ENCODE results near the gene KLHDC7A. TPM values are rescaled to one million over a fixed set of nuclear protein-coding genes. Genes with fewer than 3 reads are reported as not detected.

Gene KLHDC7A
- total RNA-seq (under 1 TPM in 1 of 4 donors, not detected in 3; 0.08 TPM), polyA plus RNA-seq (0.02 TPM)
- long read RNA-seq, donor 1, result 0 reads
- long read RNA-seq, donor 2, result 0 reads
- long read RNA-seq, donor 3, result 0 reads
- long read RNA-seq, donor 4, result 0 reads

DNA sequence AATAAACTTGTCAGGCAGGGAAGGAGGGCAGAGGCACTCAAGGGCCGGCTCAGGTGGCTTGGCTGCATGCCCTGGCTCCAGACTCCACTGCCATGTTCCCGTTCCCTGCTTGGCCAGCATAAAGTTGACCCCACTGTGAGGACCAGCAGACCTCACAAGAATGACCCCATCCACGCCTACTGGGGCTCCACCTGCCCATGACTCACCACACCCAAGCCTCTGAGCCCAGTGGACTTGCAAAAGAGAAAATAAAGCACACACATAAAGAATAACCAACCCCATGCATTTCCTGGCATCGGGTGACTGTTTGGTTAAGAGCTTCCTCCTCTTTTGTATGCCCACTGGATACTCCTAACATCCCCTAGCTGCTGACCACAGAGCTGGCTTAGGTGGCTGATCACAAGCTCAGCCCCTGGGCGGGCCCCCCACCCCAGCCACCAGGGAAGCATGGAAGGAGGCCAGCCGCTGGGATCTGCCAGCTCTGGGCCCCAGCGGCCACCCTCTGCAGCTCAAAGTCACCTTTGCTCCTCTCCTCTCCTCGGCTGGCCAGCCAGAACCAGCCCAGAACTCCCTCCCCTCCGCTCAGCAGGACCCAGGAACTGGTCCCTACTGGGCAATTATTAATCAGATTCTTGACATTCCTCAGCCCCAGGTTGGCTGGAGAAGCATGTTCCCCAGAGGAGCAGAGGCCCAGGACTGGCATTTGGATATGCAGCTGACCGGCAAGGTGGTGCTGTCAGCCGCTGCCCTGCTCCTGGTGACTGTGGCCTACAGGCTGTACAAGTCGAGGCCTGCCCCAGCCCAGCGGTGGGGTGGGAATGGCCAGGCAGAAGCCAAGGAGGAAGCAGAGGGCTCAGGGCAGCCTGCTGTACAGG lies at the start of gene KLHDC7A:
Gene KLHDC7A, plus strand, starts transcription at position 616 of the 875 bp plus-strand sequence. Its CDS starts 52 bp downstream, at position 668.
- H3K27me3 ChIP-seq (ENCODE audit: control insufficient read depth, insufficient read depth), result no peaks in the 10 kb centered on the region

DNA sequence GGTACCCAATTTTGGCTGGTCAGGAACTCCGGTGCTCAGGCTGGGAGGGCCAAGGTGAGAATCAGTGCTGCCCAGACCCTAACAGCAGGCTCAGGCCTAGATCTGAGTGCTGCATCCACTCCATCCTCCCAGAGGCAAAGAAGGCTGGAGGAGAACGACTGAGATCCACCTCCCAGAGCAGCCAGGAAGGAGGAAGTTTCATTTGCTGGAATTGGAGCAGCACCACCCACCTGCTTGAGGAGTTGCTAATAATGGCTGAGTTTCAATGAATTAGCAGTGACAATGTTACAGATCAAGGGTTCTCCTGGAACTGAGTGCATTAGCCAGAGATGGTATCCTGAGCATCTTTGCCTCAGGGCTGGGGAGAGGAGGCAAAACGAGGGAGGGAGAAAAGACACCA lies 46.7 kb upstream of the KLHDC7A start:
- DNase-seq (no peak), ATAC-seq (no peak)
- Histone ChIP-seq H3K27ac (ENCODE audit: low read length) (no peak overlapping the region), H3K9me3 (ENCODE audit: control insufficient read depth, low read length) (peaks cover 2% of the 10 kb centered on the region), H3K27me3 (ENCODE audit: control insufficient read depth, insufficient read depth) (no peaks in the 10 kb centered on the region), H3K4me1 (ENCODE audit: control insufficient read depth, insufficient read depth, low read length) (no peaks in the 10 kb centered on the region), H3K4me3 (ENCODE audit: low read length) (no peak overlapping the region)
- intact Hi-C loops (cut with DNase I), result no loop called here
- 60% methylated on average over 3 of the region's 3 CpGs for WGBS

More for the DNA sequence above, at the start of gene KLHDC7A:
- intact Hi-C loops (cut with DNase I), result no loop called here
- Histone ChIP-seq H3K4me3 (ENCODE audit: low read length) (no peak within 1 kb of the TSS), H3K27ac (ENCODE audit: low read length) (no peak within 1 kb of the TSS), H3K9me3 (ENCODE audit: control insufficient read depth, low read length) (no peaks in the 10 kb centered on the region), H3K4me1 (ENCODE audit: control insufficient read depth, insufficient read depth, low read length) (no peaks in the 10 kb centered on the region)
- ATAC-seq (peak; percentile 9 to 22), DNase-seq (peak in 1 of 3 donors; percentile 57)
- 54% methylated on average over 13 of the region's 13 CpGs for WGBS

DNA sequence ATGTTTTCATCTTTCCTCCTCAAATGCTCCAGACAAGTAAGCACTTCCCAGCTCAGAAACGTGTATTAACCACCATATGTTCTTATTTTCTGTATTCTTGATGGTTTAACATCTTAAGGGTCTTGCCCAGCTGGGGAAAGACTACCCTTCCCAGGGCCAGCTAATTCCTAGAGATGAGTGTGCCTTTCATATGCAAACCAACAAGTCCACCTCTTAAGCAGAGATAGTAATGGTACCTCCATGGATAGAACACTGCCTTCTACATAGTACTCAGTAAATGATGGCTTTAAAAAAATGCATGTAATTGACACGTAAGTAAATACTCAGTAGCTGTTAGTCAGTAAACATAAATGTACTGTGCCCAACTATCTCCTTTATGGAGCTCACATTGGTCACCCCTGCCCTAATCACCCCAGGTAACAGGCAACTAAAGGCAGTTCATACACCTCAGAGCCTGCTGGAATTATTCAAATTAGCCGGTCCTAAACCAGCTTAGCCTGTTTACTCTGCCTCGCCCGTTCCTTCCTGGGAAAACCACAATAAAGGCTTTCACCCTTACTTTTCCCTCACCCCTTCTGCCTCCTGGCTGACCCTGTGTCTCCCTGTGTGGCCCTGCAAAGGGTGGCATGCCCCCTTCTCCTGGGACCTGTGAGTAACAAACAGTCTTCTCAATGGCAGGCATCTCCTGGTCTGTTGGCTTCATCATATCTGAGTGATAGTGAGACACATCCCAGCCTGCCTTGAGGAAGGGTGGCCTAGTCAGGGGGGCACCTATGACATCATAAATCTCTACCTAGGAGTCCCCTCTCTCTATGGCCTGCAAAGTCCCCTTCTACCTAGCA lies 40.1 kb upstream of the KLHDC7A start:
- no peaks in the 10 kb centered on the region for H3K27me3 ChIP-seq (ENCODE audit: control insufficient read depth, insufficient read depth)
- no peak overlapping the region for H3K27ac ChIP-seq (ENCODE audit: low read length)
- DNase-seq, result no peak
- H3K4me1 ChIP-seq (ENCODE audit: control insufficient read depth, insufficient read depth, low read length), result no peaks in the 10 kb centered on the region
- intact Hi-C loops (cut with DNase I), result no loop called here
- H3K9me3 ChIP-seq (ENCODE audit: control insufficient read depth, low read length), result no peaks in the 10 kb centered on the region
- no peak overlapping the region for H3K4me3 ChIP-seq (ENCODE audit: low read length)
- ATAC-seq, result no peak
- WGBS, result 56% methylated on average over 5 of the region's 5 CpGs

DNA sequence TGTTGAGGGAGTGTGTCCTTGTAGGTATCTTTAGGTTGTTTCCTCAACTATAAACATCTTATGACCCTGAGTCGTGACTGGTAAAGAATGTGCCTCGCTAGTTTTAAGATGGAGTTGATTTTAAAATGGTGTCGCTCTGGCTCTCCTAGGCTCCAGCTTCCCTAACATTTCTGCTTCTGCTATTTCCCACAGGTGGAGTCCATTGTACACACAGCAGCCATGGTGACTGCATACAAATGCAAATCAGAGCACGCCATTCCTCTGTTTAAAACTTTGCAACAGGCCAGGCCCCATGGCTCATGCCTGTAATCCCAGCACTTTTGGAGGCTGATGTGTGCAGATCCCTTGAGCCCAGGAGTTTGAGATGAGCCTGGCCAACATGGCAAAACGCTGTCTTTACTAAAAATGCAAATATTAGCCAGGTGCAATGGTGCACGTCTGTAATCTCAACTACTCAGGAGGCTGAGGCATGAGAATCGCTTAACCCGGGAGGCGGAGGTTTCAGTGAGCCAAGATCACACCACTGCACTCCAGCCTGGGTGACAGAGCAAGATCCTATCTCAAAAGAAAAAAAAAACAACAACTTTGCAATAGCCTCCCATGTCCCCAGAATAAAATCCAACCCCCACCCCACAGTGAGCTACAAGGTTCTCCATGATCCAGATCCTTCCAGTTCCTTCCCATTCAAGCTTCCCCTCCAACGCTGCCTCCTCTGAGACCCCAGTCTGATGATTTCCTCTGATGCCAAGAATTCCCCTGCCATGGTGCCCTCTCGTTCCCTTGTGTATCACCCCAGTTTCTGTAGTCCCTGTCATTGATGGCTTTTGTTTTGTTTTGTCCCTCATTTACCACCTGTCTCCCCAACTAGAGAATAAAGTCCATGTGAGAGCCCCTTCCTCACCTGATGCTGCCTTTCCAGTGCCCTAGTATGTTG lies 36.9 kb upstream of the KLHDC7A start:
- 73% methylated on average over 11 of the region's 11 CpGs for WGBS
- Histone ChIP-seq H3K27me3 (ENCODE audit: control insufficient read depth, insufficient read depth) (no peaks in the 10 kb centered on the region), H3K4me1 (ENCODE audit: control insufficient read depth, insufficient read depth, low read length) (no peaks in the 10 kb centered on the region), H3K9me3 (ENCODE audit: control insufficient read depth, low read length) (no peaks in the 10 kb centered on the region), H3K27ac (ENCODE audit: low read length) (no peak overlapping the region), H3K4me3 (ENCODE audit: low read length) (no peak overlapping the region)
- DNase-seq (no peak), ATAC-seq (no peak)
- intact Hi-C loops (cut with DNase I), result no loop called here

DNA sequence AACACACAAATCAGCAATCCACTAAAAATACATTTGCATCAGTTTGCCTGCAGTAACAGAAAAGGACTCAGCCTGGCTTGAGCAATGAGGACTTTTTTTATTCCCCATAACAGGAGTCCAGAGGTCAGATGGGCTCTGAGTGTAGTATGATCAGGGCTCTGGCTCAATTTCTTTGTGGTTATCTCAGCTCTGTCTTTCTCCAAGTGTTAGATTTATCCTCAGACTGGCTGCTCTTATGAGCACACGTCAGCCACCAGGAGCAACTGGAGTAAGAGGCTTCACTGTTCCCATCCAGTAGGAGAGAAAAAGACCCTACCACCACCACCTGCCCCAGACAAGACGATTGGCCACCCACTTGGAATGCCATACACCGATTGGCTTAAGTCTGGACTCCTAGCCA lies 36.2 kb upstream of the KLHDC7A start:
- intact Hi-C loops (cut with DNase I), result no loop called here
- no peak overlapping the region for H3K4me3 ChIP-seq (ENCODE audit: low read length)
- ATAC-seq (no peak), DNase-seq (no peak)
- H3K9me3 ChIP-seq (ENCODE audit: control insufficient read depth, low read length), result no peaks in the 10 kb centered on the region
- WGBS, result 59% methylated on average over 3 of the region's 3 CpGs
- no peak overlapping the region for H3K27ac ChIP-seq (ENCODE audit: low read length)
- H3K4me1 ChIP-seq (ENCODE audit: control insufficient read depth, insufficient read depth, low read length), result no peaks in the 10 kb centered on the region
- H3K27me3 ChIP-seq (ENCODE audit: control insufficient read depth, insufficient read depth), result no peaks in the 10 kb centered on the region

DNA sequence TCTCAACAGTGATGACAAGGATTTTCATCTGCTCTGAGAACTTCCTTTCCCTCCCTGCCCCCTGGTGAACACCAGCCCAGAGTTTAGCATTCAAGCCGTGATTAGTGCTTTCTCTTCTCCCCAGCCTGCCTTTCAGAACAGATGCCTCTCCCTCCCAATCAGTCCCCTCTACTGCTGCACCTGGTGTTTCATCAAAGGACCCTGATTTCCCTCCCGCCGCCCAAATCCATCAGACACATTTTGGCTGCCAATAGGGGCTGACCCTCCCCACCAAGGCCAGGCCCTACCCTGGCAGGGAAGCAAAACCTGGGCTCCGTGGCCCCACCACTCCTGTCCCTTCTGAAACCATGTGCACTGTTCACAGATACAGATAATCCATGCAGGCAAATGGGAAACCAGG lies 34.0 kb upstream of the KLHDC7A start:
- intact Hi-C loops (cut with DNase I), result no loop called here
- ATAC-seq, result no peak
- Histone ChIP-seq H3K4me1 (ENCODE audit: control insufficient read depth, insufficient read depth, low read length) (no peaks in the 10 kb centered on the region), H3K27me3 (ENCODE audit: control insufficient read depth, insufficient read depth) (no peaks in the 10 kb centered on the region), H3K27ac (ENCODE audit: low read length) (no peak overlapping the region), H3K9me3 (ENCODE audit: control insufficient read depth, low read length) (no peaks in the 10 kb centered on the region), H3K4me3 (ENCODE audit: low read length) (no peak overlapping the region)
- 64% methylated on average over 4 of the region's 4 CpGs for WGBS
- no peak for DNase-seq

DNA sequence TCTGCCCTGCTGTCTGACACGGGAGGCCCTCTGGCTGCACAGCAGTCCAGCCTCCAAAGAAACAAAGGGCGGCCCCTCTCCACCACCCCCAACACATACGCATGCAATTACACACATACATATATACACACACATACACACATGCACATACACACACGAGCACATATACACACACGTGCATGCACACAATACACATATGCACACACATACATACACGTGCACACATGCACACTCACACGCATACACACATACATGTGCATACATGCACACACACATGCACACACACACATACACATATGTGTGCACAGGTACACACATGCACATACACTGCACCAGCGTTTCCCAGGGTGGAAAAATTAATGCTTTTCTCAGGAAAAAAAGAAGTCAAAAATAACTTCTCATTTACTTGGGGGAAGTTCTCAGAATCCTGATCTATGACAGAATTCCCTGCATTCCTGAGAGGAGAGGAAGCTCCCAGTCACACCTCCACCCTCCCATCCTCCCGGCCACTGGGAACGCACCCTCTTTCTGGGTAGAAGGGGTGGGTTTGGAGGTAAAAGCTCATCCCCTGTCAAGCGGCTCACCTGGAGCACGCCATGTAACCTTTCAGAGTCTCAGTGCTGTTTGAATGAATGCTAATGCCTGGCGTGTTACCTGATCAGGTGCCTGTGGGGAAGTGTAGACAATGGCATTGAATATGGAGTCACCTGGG lies 33.1 kb upstream of the KLHDC7A start:
- intact Hi-C loops (cut with DNase I), result no loop called here
- ATAC-seq (no peak), DNase-seq (no peak)
- H3K4me1 ChIP-seq (ENCODE audit: control insufficient read depth, insufficient read depth, low read length), result no peaks in the 10 kb centered on the region
- no peak overlapping the region for H3K27ac ChIP-seq (ENCODE audit: low read length)
- H3K9me3 ChIP-seq (ENCODE audit: control insufficient read depth, low read length), result no peaks in the 10 kb centered on the region
- H3K27me3 ChIP-seq (ENCODE audit: control insufficient read depth, insufficient read depth), result no peaks in the 10 kb centered on the region
- 81% methylated on average over 13 of the region's 13 CpGs for WGBS
- no peak overlapping the region for H3K4me3 ChIP-seq (ENCODE audit: low read length)

DNA sequence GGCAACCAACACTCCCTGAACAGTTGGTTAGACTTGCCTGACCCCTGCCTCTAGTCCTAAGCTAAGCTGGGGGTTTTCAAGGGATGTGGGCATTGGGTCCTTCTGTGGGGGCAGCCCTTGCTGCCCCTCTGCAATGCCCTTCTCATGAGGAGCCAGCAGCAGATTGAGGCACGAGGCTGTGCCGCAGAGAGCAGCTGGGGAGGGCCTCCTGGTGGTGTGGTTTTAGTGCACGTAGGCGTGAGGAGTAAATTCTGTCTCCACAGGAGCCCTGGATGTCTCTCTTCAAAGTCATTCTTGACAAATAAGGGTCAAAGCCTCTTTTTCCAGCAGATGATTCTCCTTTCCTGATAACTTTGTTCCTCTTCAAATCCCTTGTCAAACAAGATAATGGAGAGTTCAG lies 31.8 kb upstream of the KLHDC7A start:
- WGBS, result 23% methylated on average over 4 of the region's 4 CpGs
- H3K27me3 ChIP-seq (ENCODE audit: control insufficient read depth, insufficient read depth), result no peaks in the 10 kb centered on the region
- intact Hi-C loops (cut with DNase I), result no loop called here
- H3K4me1 ChIP-seq (ENCODE audit: control insufficient read depth, insufficient read depth, low read length), result no peaks in the 10 kb centered on the region
- DNase-seq (no peak), ATAC-seq (no peak)
- no peak overlapping the region for H3K4me3 ChIP-seq (ENCODE audit: low read length)
- no peak overlapping the region for H3K27ac ChIP-seq (ENCODE audit: low read length)
- H3K9me3 ChIP-seq (ENCODE audit: control insufficient read depth, low read length), result no peaks in the 10 kb centered on the region

DNA sequence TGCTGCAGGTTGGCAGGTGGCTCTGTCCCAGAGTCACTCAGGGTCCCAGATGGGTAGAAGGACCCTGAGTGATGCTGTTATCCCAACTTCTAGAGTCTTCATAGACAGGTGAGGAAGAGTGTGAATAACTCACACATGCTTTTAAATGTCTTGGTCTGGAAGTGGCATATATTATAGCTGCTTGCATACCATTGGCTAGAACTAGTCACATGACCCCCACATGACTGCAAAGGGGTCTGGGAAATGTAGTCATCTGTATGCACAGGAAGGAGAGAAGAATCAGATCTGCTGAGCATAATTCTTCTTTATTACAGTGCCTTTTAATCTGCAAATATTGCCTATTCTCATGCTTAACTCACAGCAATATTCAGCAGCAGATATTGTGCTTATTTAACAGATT lies 28.2 kb upstream of the KLHDC7A start:
- Histone ChIP-seq H3K27me3 (ENCODE audit: control insufficient read depth, insufficient read depth) (no peaks in the 10 kb centered on the region), H3K9me3 (ENCODE audit: control insufficient read depth, low read length) (no peaks in the 10 kb centered on the region), H3K4me3 (ENCODE audit: low read length) (no peak overlapping the region), H3K4me1 (ENCODE audit: control insufficient read depth, insufficient read depth, low read length) (no peaks in the 10 kb centered on the region), H3K27ac (ENCODE audit: low read length) (no peak overlapping the region)
- no peak for DNase-seq
- no peak for ATAC-seq
- intact Hi-C loops (cut with DNase I), result no loop called here
